GM18951 (cell line): ENCODE data around the gene PIM3.

Source experiments
- POLR2A ChIP-seq: IDR thresholded peaks from 4 replicates; pipeline ENCODE4 v1.6.1; 2011; ENCODE audit warnings: mild to moderate bottlenecking; ENCODE audit not compliant: insufficient read length, insufficient read depth; ENCODE audit errors: extremely low read depth
- in situ Hi-C: fragments of 300-500 bp; cut with MboI; formaldehyde crosslinking; loops from one replicate; pipeline ENCODE4 v1.12.0; 2022; ENCODE audit warnings: low sequenced_read_pairs, mixed read lengths, inconsistent platforms; ENCODE audit not compliant: unreplicated experiment

PIM3 gene

DNA sequence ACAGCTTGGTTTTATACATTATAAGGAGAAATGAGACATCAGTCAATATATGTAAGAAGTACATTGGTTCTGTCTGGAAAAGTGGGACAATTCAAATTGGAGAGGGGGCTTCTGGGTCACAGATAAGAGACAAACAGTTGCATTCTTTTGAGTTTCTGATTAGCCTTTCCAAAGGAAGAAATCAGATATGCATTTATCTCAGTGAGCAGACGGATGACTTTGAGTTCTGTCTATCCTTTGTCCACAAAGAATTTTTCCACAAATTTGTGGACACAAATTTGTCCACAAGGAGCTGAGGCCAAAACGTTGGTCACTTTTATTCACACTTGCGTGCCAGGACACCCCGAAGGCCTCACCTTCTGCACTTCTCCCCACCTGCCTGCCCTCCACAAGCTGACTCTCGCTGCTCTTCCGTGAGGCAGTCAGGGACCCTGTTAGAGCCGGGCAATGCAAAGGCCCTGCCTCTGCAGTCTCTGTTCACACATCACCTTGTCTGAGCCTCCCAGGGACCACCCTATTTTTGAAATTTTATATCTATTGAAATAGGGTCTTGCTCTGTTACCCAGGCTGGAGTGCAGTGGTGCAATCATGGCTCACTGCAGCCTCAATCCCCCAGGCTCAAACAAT is 31.4 kb downstream of the PIM3 start:
- in situ Hi-C loops = no loop called here

DNA sequence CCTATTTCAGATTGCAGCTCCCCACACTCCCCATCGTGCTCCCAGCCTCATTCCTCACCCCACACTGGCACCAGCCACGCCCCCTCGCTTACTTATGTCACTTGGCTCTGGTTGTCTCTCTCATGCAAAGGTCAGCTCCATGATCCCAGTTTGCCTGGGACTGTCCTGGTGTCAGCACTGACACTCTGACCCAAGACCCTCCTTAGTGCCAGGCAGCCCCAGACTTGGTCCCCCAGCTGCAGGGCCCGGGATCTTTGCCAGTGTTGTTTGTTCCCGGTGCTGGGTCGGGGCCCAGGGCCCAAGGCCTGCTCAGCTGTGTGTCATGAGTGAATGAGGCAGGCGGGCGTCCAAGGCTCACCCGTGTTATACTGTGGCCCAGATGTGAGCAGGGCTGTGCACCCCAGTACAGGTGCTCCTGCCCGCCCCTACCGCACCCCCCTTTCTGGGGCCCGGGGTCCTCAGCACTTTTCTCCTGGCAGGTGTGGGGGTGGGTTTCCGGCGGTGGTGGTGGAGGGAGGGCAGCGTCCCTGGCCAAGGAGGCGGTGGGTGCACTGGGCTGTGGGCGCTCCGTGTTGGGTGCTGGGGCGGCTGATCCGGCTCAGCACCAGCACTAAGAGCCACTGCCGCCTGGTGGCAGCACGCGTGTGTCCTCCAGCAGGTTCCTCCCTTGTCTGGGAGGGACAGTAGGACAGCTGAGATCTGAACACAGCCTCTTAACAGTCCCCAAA is 32.5 kb downstream of the PIM3 start:
- no peak for TF ChIP-seq POLR2A
- in situ Hi-C loops = no loop called here

More for the DNA sequence above, 31.4 kb downstream of the PIM3 start:
- TF ChIP-seq POLR2A = no peak

- no peak for TF ChIP-seq POLR2A
- in situ Hi-C loops = no loop called here
These were observed 33.2 kb downstream of the PIM3 start for GRCh38 chr22:49993649-49994360.

- TF ChIP-seq POLR2A = no peak
- in situ Hi-C loops = no loop called here
These were observed 33.9 kb downstream of the PIM3 start for GRCh38 chr22:49994361-49995040.

DNA sequence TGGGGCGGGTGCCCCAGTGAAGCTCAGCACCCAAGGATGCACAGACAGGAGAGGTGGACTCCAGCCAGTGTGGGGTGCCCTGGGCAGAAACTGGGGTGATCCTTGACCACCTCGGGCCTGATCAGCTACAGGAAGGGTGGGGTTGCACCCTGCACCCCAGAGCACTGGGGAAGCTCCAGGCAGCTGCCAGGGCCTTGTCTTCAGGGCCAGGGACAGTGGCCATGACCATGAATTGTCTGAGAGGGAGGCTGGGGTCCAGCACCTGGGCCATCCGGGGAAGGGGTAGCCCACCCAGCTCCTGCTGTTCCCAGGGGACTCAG is 34.4 kb downstream of the PIM3 start:
- in situ Hi-C loops = no loop called here
- TF ChIP-seq POLR2A = no peak

GRCh38 chr22:49995361-49996118 is 35.0 kb downstream of the PIM3 start:
- TF ChIP-seq POLR2A = no peak
- in situ Hi-C loops = no loop called here

DNA sequence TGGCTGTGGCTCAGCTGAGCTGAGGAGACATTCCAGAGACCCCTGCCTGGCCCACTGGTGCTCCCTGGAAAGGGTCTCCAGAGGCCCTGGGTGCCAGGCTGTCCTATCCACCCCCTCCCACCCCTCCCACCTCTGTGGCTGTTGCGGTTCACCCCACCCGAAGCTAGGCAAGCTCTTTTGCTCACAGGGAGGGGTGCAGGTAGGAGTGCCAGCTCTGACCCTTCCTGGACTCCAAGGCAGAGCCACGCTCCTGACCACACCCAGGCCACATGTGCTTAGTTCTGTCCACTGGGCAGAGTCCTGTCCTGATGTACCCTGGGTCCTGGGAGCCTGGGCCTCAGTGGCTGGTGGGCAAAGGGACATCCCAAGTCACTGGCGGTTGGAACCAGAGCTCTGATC is 35.5 kb downstream of the PIM3 start:
- no peak for TF ChIP-seq POLR2A
- in situ Hi-C loops = no loop called here

GRCh38 chr22:49996518-49997250 is 36.1 kb downstream of the PIM3 start:
- in situ Hi-C loops = no loop called here
- no peak for TF ChIP-seq POLR2A

- no peak for TF ChIP-seq POLR2A
- in situ Hi-C loops = no loop called here
These were observed 36.7 kb downstream of the PIM3 start for GRCh38 chr22:49997251-49997599.

- TF ChIP-seq POLR2A = no peak
These were observed 37.6 kb downstream of the PIM3 start for GRCh38 chr22:49997932-49998717.

DNA sequence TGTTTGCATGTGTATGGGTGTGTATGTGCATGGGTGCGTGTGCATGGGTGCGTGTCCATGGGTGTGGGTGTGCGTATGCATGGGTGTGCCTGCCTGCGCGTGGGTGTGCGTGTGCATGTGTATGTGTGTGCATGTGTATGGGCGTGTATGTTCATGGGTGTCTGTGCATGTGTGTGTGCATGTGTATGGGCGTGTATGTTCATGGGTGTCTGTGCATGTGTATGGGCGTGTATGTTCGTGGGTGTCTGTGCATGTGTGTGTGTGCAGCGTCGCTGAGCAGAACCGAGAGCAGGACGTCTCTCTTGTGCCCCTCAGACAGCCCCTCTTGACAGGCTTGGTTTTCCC is 38.1 kb downstream of the PIM3 start:
- in situ Hi-C loops = no loop called here
- no peak for TF ChIP-seq POLR2A

More at GRCh38 chr22:49997932-49998717, 37.6 kb downstream of the PIM3 start:
- in situ Hi-C loops = no loop called here

GRCh38 chr22:49999063-49999945 is 38.7 kb downstream of the PIM3 start:
- no peak for TF ChIP-seq POLR2A
- in situ Hi-C loops = no loop called here
